ENCODE data around the gene FIGNL2. TPM values are rescaled to one million over a fixed set of nuclear protein-coding genes. Genes with fewer than 3 reads are reported as not detected.

FIGNL2 gene
- total RNA-seq, 6 donors from 2014 or later: 0.22 to 1.5 (median 0.39) TPM; not detected in 1

DNA sequence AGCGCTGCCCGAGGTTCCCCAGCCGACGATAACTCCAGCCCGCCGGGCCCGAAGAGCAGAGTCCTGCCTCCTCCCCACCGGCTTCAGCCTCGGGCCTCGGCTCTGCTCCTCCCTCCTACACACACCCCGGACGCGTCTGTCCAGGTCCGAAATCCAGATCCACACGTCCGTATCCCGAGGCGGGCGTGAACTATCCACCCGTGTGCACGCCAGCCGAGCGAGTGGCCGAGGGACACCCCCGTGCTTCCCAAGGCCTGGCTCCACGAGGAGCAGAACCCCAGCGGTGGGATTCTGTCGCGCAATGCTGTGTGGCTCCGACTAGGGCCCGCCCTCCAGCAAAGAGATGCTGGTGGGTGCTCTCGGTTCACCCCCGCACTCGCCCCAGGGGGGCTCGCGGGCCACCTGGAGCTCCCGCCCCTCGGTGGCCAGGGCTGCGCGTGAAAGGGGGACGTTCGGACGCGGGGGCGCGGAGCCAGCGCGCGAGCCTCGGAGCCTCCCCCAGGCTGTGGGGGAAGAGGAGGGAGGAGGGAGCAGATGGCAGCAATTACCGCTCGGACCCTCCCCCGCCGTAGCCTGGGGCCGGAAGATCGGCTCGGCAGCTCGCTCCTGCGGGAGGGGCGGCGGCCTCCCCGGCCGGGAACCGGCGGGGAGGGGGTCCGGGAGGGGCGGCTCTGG, 20.4 kb upstream of the FIGNL2 start:
- Histone ChIP-seq H3K27me3 (peaks cover 0 to 21% (median 10%) of the 10 kb centered on the region in 4 donors), H3K36me3 (no peaks in the 10 kb centered on the region), H3K9me3 (no peaks in the 10 kb centered on the region), H3K4me1 (peaks cover 19 to 35% (median 28%) of the 10 kb centered on the region in 4 donors), H3K27ac (peak overlapping the region in 1 of 4 donors; percentile 4), H3K4me3 (peak overlapping the region; percentile 2 to 44 (median 33))
- ATAC-seq (ENCODE audit: low FRiP score in 2 of 2) (peak in 1 of 2 donors; percentile 25), DNase-seq (peak in 1 of 2 donors; percentile 87)
- WGBS, 2 donors: 9 to 22% methylated on average over 4 to 67 of the region's 67 CpGs
- TF ChIP-seq POLR2A (IDR thresholded peaks at IDR 0.05): no peak
- no peak for TF ChIP-seq EP300 (IDR thresholded peaks at IDR 0.05)
- TF ChIP-seq POLR2AphosphoS5 (IDR thresholded peaks at IDR 0.05): no peak
- TF ChIP-seq CTCF (IDR thresholded peaks at IDR 0.05): no peak

- TF ChIP-seq POLR2A (IDR thresholded peaks at IDR 0.05) (no peak), EP300 (IDR thresholded peaks at IDR 0.05) (no peak), CTCF (IDR thresholded peaks at IDR 0.05) (no peak), POLR2AphosphoS5 (IDR thresholded peaks at IDR 0.05) (no peak)
- H3K9me3 ChIP-seq: no peaks in the 10 kb centered on the region
- peak in 1 of 2 donors; percentile 21 for DNase-seq
- no peak overlapping the region for H3K4me3 ChIP-seq
- H3K36me3 ChIP-seq: no peaks in the 10 kb centered on the region
- no peak for ATAC-seq (ENCODE audit: low FRiP score in 2 of 2)
- H3K27ac ChIP-seq: no peak overlapping the region
- WGBS, 2 donors: 92 to 93% methylated on average over 12 of the region's 12 CpGs
- peaks cover 26 to 45% (median 35%) of the 10 kb centered on the region in 4 donors for H3K4me1 ChIP-seq
- peaks cover 0 to 29% (median 13%) of the 10 kb centered on the region in 4 donors for H3K27me3 ChIP-seq
These were observed 19.4 kb upstream of the FIGNL2 start for GRCh38 chr12:51867796-51868428.

GRCh38 chr12:51867371-51867770, 18.9 kb upstream of the FIGNL2 start:
- H3K4me3 ChIP-seq: no peak overlapping the region
- H3K27me3 ChIP-seq: peaks cover 0 to 29% (median 13%) of the 10 kb centered on the region in 4 donors
- ATAC-seq (ENCODE audit: low FRiP score in 2 of 2) (no peak), DNase-seq (no peak)
- no peak for TF ChIP-seq POLR2AphosphoS5 (IDR thresholded peaks at IDR 0.05)
- TF ChIP-seq EP300 (IDR thresholded peaks at IDR 0.05): no peak
- TF ChIP-seq CTCF (IDR thresholded peaks at IDR 0.05): no peak
- no peak for TF ChIP-seq POLR2A (IDR thresholded peaks at IDR 0.05)
- no peaks in the 10 kb centered on the region for H3K36me3 ChIP-seq
- peaks cover 26 to 45% (median 35%) of the 10 kb centered on the region in 4 donors for H3K4me1 ChIP-seq
- H3K27ac ChIP-seq: no peak overlapping the region
- H3K9me3 ChIP-seq: no peaks in the 10 kb centered on the region

DNA sequence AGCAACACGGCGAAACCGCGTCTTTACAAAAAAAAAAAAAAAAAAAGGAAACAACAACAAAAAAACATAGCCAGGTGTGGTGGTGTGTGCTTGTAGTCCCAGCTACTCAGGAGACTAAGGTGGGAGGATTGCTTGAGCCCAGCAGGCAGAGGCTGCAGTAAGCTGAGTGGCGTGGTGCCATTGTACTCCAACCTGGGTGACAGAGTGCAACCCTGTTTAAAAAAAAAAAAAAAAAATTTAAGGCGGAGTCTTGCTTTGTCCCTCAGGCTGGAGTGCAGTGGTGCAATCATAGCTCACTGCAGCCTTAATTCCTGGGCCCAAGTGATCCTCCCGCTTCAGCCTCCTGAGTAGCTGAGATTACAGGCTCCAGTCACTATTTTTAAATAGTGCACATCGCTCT, 18.2 kb upstream of the FIGNL2 start:
- WGBS, 2 donors: 90 to 94% methylated on average over 8 of the region's 8 CpGs
- no peak for DNase-seq
- Histone ChIP-seq H3K4me3 (no peak overlapping the region), H3K36me3 (no peaks in the 10 kb centered on the region), H3K9me3 (no peaks in the 10 kb centered on the region), H3K27ac (no peak overlapping the region), H3K4me1 (peaks cover 26 to 45% (median 35%) of the 10 kb centered on the region in 4 donors), H3K27me3 (peaks cover 0 to 29% (median 13%) of the 10 kb centered on the region in 4 donors)
- no peak for ATAC-seq (ENCODE audit: low FRiP score in 2 of 2)
- TF ChIP-seq CTCF (IDR thresholded peaks at IDR 0.05) (no peak), POLR2AphosphoS5 (IDR thresholded peaks at IDR 0.05) (no peak), EP300 (IDR thresholded peaks at IDR 0.05) (no peak), POLR2A (IDR thresholded peaks at IDR 0.05) (no peak)

Measured in upper lobe of left lung (tissue), 6 donors.